ENCODE results near the gene FKBP1B. TPM values are rescaled to one million over a fixed set of nuclear protein-coding genes. Genes with fewer than 3 reads are reported as not detected.
A peak's percentile ranks its signal among the peaks of the same experiment; 100 is the strongest.
"Not testable (repeated sequence)": the region's sequence is repeated elsewhere in the genome, so short reads cannot be mapped to it uniquely, and the experiment has no call there.

The FKBP1B gene
- total RNA-seq, 1 donor from 2014 or later: 3.1 TPM

- intact Hi-C loops (cut with DNase I): no loop called here
- no peak for ATAC-seq
- DNase-seq (ENCODE audit: missing footprints): no peak
Measured at GRCh38 chr2:24021122-24021998, 28.2 kb upstream of the FKBP1B start.

DNA sequence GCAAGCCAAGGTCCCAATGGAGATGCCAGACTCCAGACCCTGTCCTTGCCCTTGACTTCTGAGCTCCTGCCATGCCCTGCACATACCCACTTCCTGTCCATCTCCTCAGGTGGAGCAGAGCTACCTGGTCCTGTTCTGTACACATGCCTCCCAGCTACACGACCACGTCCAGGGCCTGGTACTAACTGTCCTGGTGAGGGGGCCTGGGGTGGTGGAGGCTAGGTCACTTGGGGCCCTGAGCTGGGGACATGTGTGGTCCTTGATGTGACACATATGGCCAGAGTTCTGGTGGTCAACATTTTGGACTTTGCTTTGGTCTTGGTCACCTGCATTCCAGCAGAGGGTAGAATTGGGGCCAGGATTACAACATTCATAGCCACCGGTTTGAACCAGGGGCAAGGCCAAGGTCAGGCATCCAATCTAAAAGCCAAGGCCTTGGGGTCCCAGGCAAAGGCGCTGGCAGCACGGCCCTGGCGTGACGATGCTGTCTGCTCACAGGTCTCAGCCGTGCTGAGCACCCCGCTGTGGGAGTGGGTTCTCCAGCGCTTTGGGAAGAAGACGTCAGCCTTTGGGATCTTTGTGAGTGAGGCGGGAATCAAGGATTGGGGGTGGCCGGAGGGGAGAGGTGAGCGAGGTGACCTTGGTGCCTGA, 27.1 kb upstream of the FKBP1B start:
- ATAC-seq: no peak
- DNase-seq (ENCODE audit: missing footprints): no peak
- intact Hi-C loops (cut with DNase I): no loop called here

DNA sequence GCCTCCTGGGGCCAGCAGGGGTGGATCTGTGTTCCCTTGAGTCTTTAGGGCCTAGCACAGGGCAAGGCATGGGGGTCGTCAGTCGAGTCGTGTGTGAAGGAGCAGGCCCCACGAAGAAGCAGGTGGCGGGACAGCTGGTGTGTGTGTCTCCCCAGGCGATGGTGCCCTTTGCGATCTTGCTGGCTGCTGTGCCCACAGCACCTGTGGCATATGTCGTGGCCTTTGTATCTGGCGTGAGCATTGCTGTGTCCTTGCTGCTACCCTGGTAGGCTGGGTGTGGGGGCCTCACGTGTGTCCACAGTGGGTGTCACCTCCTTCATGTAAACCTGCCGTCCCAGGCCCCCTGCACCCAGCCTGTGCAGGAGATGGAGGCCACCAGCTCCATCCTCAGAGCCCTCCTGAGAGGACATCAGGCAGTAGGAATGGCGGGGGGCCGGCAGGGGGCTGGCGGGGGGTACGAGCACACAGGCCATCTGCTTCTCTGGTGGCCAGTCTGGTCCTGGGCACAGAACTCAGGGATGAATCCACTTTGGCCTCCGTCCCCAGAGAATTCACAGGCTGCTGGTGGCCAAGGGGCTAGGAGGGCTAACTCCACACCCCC, 26.5 kb upstream of the FKBP1B start:
- intact Hi-C loops (cut with DNase I): no loop called here
- no peak for DNase-seq (ENCODE audit: missing footprints)
- ATAC-seq: no peak

- ATAC-seq (no peak), DNase-seq (ENCODE audit: missing footprints) (no peak)
- intact Hi-C loops (cut with DNase I): no loop called here
Measured at GRCh38 chr2:24024018-24024417, 25.5 kb upstream of the FKBP1B start.

- DNase-seq (ENCODE audit: missing footprints) (no peak), ATAC-seq (no peak)
- intact Hi-C loops (cut with DNase I): no loop called here
Measured at GRCh38 chr2:24024996-24025663, 24.4 kb upstream of the FKBP1B start.

DNA sequence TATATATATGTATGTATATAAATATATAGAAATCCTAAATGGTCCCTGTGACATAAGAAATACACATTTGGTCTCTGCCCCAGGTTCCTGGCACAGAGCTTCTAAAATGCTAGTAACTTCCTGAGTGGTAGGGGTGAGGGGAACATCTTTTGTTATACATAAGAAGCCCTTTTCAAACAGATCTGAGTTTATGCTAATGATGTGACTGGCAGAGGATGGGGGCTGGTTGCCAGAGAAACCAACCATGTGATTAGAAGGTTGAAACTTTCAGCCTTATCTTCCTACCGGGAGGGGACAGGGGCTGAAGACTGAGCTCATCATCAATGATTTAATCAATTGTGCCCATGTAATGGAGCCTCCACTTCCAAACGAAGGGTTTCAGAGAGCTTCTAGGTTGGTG, 23.3 kb upstream of the FKBP1B start:
- intact Hi-C loops (cut with DNase I): no loop called here
- DNase-seq (ENCODE audit: missing footprints) (no peak), ATAC-seq (no peak)

- no peak for DNase-seq (ENCODE audit: missing footprints)
- intact Hi-C loops (cut with DNase I): no loop called here
- ATAC-seq: no peak
Measured at GRCh38 chr2:24038786-24039499, 10.6 kb upstream of the FKBP1B start.

GRCh38 chr2:24040511-24040910, 9.0 kb upstream of the FKBP1B start:
- intact Hi-C loops (cut with DNase I): no loop called here
- no peak for ATAC-seq
- DNase-seq (ENCODE audit: missing footprints): no peak

- intact Hi-C loops (cut with DNase I); DNase-seq (ENCODE audit: missing footprints); ATAC-seq: not testable (repeated sequence)
Measured at GRCh38 chr2:24043133-24043532, 6.4 kb upstream of the FKBP1B start.

DNA sequence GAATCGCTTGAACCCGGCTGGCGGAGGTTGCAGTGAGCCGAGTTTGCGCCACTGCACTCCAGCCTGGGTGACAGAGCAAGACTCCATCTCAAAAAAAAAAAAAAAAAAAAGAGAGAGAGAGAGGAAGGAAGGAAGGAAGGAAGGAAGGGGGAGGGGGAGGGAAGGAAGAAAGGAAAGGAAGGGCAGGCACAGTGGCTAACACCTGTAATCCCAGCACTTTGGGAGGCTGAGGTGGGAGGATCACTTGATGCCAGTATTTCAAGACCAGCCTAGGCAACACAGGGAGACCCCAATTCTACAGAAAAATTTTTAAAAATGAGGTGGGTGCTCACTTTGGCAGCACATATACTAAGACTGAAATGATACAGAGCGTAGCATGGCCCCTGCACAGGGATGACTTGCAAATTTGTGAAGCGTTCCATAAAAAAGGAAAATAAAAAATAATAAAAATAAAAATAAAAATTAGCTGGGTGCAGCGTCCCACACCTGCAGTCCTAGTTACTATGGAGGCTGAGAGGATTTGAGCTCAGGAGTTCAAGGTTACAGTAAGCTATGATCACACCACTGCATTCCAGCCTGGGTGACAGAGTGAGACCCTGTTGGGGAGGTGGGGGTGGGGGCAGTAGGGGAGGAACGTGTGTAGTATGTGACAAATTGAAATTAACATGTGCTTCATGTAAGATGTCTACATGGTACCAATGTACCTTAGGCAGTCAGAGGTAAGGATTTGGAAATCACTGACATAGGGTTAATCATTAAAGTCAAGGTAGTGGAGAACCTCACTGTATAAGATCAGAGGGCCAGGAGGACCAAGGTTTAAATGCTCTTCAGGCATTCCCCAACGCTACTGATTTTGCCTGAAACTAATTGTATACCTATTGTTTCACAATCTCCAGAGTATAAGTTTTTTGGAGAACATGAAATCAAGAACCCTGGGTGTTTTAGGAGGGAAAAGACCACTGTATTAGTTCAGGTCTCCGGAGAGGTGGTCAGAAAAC, 3.7 kb upstream of the FKBP1B start:
- no peak for DNase-seq (ENCODE audit: missing footprints)
- ATAC-seq: no peak
- intact Hi-C loops (cut with DNase I): loop anchor here (2.0 kb wide), 1 partner anchor 105 kb away; the partner anchor contains the start of gene UBXN2A

DNA sequence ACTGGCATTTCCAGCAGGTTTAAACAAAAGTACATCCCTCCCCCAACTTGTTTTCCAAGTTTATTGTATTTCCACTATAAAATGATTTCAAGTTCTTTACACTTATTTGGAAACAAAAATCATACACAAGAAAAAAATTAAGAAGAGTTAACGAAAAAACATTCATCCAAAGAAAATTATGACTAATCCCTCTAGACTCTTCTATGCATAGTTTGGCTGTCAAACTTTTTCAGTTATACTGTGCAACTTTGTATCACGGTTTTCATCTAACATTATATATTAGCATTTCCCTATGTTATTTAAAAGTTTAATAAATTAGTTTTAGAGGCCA, 3.0 kb upstream of the FKBP1B start:
- no peak for ATAC-seq
- DNase-seq (ENCODE audit: missing footprints): no peak
- intact Hi-C loops (cut with DNase I): loop anchor here (2.0 kb wide), 1 partner anchor 106 kb away; the partner anchor contains the start of gene UBXN2A

- intact Hi-C loops (cut with DNase I): loop anchor here (1.0 to 2.0 kb wide), 2 partner anchors 29 to 106 kb away; partner anchors contain the start of genes SF3B6 and UBXN2A
Measured at GRCh38 chr2:24046930-24047702, 2.4 kb upstream of the FKBP1B start, which contains the start of gene WDCP. Gene WDCP, minus strand, starts transcription at chr2:24047391. Its CDS starts 7,897 bp downstream, at chr2:24039494.

DNA sequence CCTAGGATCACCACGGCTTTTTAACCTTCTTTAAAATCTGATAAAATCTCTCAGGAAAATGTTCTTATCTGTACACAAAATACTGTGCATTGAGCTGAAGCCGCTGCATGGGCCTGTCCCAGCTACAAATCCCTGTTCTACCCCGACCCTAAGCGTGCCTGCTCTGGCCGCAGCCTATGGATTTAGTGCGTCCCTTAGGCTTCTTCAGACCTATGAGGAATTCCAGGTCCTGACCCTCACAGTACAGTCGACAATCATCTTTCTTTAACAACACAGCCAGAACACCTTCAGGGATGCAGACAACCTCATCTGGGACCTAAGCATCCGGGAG, 1.9 kb upstream of the FKBP1B start:
- no peak for ATAC-seq
- DNase-seq (ENCODE audit: missing footprints): no peak
- intact Hi-C loops (cut with DNase I): loop anchor here (1.0 to 2.0 kb wide), 2 partner anchors 29 to 107 kb away; partner anchors contain the start of genes SF3B6 and UBXN2A

More at GRCh38 chr2:24046930-24047702, 2.4 kb upstream of the FKBP1B start, which contains the start of gene WDCP:
- ATAC-seq (peak; percentile 99), DNase-seq (ENCODE audit: missing footprints) (peak; percentile 96)

- ATAC-seq (no peak), DNase-seq (ENCODE audit: missing footprints) (no peak)
- intact Hi-C loops (cut with DNase I): no loop called here
Measured at GRCh38 chr2:24048769-24049484, 614 bp upstream of the FKBP1B start.

GRCh38 chr2:24050041-24050979, 769 bp downstream of the FKBP1B start:
- intact Hi-C loops (cut with DNase I): no loop called here
- DNase-seq (ENCODE audit: missing footprints) (no peak), ATAC-seq (no peak)
